DMS 273 treated with DMSO at 0.1 percent for 48 hours (cell line): ENCODE results near the gene SCAF1.
A peak's percentile ranks its signal among the peaks of the same experiment; 100 is the strongest.

Experiments
- DNase-seq: peaks from one replicate; lab custom pipeline; 2025; lab: John Stamatoyannopoulos, UW

SCAF1 gene

GRCh38 chr19:49641688-49642491, at the start of gene SCAF1:
TSS of gene SCAF1 (plus strand) at chr19:49642209. CDS start at chr19:49645027, 2,818 bp downstream.
- peak; percentile 97 for DNase-seq

DNA sequence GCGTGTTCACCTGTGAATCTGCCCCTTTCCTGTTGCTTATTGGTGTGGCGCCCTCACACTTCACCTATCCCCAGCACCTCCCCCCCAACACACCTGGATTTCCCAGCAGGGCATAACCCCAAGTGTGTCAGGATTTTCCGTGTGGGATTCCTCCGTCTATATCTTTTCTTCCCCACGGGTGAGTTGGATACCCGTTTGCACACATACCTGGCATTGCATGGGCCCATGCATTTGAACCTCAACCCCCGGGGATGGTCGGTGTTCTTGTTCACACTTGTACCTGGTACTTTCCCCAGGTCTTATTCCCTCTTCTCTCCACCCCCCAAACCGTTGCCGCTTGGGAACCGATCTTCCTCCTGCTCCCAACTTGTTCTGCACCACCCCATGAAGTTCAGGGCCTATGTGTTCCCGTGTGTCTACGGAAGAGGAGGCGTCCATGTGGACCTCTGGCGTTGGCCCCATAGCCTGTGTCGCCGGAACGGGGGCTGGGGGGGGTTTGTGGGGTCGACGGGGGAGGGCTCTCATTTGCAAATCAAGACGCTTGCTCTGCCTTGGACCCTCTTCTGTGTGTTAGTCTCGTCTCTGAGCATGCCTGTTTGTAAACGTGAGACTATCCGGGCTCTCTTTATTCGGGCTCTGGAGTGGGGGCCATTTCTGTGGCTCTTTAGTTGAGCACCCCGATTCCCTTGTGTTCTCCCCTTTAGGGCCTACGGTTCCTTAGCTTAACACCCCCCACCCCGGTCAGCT, 49.4 kb upstream of the SCAF1 start:
- DNase-seq = no peak

DNA sequence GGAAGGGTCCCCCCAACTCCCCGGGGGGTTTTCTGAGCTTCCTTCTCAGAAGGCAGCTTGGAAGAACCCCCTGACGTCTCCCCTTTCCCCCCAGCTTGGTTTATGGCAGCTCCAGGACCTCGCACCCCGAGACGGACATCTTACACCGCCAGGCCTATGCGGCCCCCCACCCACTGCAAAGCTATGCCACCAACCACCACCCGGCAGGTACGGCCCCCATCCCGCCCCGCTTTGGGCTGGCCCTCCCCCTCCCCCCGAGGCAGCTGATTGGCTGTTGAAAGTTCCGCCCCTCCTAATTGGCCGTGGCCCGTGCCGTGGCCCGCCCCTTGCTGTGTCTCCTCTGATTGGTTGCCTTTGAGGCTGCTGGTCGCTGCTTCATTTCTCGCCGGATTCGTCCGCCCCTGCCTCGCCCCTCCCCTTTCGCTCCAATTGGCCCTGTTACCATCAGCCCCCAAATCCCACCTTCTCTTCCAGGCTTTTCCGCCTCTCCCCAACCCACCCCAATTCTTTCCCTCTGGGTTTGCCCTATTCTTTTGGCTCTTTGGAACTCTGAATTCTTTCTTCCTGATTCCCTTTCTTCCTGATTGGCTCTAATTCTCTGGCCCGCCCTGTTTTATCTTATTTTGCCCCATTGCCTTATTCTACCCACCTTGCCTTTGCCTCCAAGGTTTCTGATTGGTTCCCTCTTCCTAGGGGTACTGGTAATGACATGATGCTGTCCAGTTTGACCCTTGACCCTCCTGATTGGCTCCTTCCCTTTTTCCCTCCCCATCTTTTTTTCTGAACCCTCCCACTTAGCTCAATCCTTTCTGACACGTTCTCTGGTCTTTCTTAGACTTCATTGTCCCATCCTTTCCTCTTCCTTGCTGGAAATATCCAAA, 48.5 kb upstream of the SCAF1 start:
- no peak for DNase-seq

DNA sequence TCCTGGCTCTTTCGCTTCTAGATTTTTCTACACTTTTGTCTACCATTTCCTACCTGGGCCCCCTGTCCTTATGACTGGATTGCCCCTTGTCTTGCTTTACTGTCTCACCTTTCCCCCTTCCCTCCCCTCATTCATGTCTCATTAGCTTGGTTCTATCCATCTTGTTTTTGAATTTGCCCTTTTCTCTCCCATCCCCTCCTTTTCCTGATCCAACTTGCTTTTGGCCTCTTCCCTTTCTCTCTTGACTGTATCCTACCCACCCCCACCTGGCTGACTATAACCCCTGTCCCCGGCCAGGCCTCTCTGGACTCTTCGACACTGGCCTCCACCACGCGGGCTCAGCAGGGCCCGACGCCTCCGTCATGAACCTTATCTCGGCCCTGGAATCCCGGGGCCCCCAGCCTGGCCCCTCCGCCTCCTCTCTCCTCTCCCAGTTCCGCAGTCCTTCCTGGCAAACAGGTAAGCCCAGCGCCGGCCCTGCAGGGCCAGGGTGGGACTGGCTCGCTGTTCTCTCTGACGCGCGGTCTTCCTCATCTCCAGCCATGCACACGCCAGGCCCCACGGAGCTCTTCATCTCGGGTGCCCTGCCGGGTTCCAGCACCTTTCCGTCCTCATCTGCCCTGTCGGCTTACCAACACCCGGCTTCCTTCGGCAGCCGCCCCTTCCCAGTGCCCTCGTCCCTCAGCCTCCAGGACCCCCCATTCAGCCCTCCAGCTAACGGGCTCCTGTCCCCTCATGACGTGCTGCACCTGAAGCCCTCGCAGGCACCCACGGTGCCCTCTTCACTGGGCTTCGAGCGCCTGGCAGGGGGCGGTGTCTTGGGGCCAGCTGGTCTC, 47.6 kb upstream of the SCAF1 start:
- DNase-seq = no peak

GRCh38 chr19:49594993-49595818, 46.8 kb upstream of the SCAF1 start:
- DNase-seq = no peak

- no peak for DNase-seq
These were observed 46.1 kb upstream of the SCAF1 start for GRCh38 chr19:49595819-49596404.

DNA sequence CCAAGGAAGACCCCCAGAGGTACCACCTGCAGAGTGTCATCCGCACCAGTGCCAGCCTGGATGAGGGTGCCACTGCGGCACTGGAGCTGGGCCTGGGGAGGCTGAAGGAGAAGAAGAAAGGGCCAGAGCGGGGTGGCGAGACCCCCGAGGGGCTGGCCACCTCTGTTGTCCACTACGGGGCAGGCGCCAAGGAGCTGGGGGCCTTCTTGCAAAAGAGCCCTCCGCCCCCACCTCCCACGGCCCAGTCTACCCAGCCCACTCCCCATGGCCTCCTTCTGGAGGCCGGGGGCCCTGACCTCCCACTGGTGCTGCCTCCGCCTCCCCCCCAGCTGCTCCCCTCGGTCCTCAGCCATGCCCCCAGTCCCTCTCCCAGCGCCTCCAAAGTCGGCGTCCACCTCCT, 45.6 kb upstream of the SCAF1 start:
- DNase-seq = no peak

DNA sequence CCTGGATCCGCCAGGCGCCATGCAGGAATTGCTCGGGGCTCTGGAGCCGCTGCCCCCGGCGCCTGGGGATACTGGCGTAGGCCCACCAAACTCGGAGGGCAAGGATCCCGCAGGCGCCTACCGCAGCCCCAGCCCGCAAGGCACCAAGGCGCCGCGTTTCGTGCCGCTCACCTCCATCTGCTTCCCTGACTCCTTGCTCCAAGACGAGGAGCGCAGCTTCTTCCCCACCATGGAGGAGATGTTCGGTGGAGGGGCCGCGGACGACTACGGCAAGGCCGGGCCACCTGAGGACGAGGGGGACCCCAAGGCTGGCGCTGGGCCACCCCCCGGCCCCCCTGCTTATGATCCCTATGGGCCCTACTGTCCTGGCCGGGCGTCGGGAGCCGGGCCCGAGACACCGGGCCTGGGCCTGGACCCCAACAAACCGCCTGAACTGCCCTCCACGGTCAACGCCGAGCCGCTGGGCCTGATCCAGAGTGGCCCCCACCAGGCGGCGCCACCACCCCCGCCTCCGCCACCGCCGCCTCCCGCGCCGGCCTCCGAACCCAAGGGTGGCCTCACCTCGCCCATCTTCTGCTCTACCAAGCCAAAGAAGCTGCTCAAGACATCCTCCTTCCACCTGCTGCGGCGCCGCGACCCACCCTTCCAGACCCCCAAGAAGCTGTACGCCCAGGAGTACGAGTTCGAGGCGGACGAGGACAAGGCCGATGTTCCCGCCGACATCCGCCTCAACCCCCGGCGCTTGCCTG, 44.9 kb upstream of the SCAF1 start:
- DNase-seq = no peak

DNA sequence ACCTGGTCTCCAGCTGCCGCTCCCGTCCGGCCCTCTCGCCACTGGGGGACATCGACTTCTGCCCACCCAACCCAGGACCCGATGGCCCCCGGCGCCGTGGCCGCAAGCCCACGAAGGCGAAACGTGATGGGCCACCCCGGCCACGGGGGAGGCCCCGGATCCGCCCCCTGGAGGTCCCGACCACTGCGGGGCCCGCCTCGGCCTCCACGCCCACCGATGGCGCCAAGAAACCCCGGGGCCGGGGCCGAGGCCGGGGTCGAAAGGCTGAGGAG, 44.4 kb upstream of the SCAF1 start:
- DNase-seq = no peak

DNA sequence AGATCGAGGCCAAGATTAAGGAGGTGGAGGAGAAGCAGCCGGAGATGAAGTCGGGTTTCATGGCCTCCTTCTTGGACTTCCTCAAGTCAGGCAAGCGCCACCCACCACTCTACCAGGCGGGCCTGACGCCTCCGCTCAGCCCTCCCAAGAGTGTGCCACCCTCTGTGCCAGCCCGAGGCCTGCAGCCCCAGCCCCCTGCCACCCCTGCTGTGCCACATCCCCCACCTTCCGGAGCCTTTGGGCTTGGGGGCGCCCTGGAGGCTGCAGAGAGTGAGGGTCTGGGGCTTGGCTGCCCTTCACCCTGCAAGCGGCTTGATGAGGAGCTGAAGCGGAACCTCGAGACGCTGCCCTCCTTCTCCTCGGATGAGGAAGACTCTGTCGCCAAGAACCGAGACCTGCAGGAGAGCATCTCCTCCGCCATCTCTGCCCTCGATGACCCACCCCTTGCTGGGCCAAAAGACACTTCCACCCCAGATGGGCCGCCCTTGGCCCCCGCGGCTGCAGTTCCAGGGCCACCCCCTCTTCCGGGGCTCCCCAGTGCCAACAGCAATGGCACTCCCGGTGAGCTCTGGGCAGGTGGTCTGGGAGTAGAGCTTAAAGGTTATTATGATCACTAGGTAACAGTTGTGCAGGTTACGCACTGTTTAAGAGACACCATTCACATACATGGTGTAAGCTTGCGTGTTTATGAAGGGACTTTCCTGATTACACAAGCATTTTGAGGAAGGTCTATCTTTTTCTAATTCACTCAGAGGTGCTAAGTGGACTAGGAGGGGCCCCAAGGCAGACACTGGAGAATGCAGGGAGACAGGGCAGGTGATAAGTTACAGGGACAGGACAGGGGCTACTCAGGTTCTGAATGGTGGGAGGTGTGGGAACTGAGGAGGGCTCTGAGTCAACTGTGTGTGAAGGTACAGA, 42.4 kb upstream of the SCAF1 start:
- no peak for DNase-seq

DNA sequence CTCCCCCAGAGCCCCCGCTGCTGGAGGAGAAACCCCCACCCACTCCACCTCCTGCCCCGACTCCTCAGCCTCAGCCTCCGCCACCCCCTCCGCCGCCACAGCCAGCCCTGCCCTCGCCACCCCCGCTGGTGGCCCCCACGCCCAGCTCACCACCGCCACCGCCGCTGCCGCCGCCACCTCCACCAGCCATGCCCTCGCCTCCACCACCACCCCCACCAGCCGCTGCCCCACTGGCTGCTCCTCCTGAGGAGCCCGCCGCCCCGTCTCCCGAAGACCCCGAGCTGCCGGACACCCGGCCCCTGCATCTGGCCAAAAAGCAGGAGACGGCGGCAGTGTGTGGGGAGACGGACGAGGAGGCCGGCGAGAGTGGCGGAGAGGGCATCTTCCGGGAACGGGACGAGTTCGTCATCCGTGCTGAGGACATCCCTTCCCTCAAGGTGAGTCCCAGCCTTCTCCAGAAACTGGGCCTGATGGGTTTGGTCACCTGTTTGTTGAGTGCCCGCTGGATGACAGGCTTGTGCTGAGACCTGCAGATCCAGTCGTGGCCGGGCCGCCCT, 40.4 kb upstream of the SCAF1 start:
- DNase-seq = no peak

DNA sequence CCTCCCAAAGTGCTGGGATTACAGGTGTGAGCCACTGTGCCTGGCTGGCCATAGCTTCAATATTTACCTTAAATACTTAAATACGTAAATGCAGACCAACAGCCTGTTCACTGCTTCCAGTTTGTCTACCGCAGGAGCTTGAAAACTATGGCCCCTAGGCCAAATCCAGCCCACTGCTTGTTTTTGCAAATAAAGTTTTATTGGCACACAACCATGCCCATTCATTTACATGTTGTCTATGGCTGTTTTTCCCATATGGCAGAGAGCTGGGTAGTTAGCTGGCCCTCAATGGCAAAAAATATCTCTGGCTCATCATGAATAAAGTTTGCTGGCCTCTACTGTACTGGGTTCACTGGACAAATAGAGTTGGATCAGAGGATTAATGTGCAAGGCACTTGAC, 39.2 kb upstream of the SCAF1 start:
- no peak for DNase-seq

- DNase-seq = no peak
These were observed 36.4 kb upstream of the SCAF1 start for GRCh38 chr19:49605605-49606004.

GRCh38 chr19:49609499-49610092, 32.4 kb upstream of the SCAF1 start:
- DNase-seq = no peak

GRCh38 chr19:49613374-49613773, 28.6 kb upstream of the SCAF1 start:
- DNase-seq = no peak

- no peak for DNase-seq
These were observed 27.7 kb upstream of the SCAF1 start for GRCh38 chr19:49614096-49614833.

- no peak for DNase-seq
These were observed 26.1 kb upstream of the SCAF1 start for GRCh38 chr19:49615861-49616260.
